Gastroesophageal sphincter (tissue), 4 donors: Measurements from ENCODE around the gene GALK2. TPM values are rescaled to one million over a fixed set of nuclear protein-coding genes. Genes with fewer than 3 reads are reported as not detected.

Source experiments
- ATAC-seq: fragments of 150-250 bp; one replicate; pipeline ENCODE4 v1.9.1; 2016; ENCODE audit warnings: mild to moderate bottlenecking, moderate library complexity
- H3K27ac ChIP-seq, 4 donors: fragments of 200-600 bp; sonication (generic) in 3 of 4; 1 replicate in 3 of 4; 2 replicates in 1 of 4; pipeline ENCODE4 v1.5.1; 2016 to 2019
- H3K27me3 ChIP-seq: fragments of 200-600 bp; sonication (generic); one replicate; pipeline ENCODE4 v1.5.1; 2019
- H3K36me3 ChIP-seq, 2 donors: fragments of 200-600 bp; sonication (generic); one replicate each; pipeline ENCODE4 v1.5.1; 2019; ENCODE audit warnings: control low read depth in 1 of 2
- H3K4me1 ChIP-seq, 3 donors: fragments of 200-600 bp; sonication (generic); 1 replicate in 2 of 3; 2 replicates in 1 of 3; pipeline ENCODE4 v1.5.1; 2016 to 2019; ENCODE audit warnings: control low read depth in 2 of 3
- H3K4me3 ChIP-seq, 2 donors: fragments of 200-600 bp; sonication (generic); one replicate each; pipeline ENCODE4 v1.5.1; 2019; ENCODE audit warnings: mild to moderate bottlenecking in 1 of 2, moderate library complexity in 1 of 2
- H3K9me3 ChIP-seq, 3 donors: fragments of 200-600 bp; sonication (generic); one replicate each; pipeline ENCODE4 v1.5.1; 2017 to 2019; ENCODE audit warnings: control low read depth in 2 of 3
- CTCF ChIP-seq, 4 experiments: fragments of 200-600 bp in 2 of 4; fragments of 450-650 bp in 2 of 4; sonication (generic) in 1 of 4; IDR thresholded peaks; one replicate each; pipeline ENCODE4 v1.5.1; 2017 to 2019; ENCODE audit warnings: antibody characterized with exemption in 4 of 4, mild to moderate bottlenecking in 2 of 4, moderate library complexity in 2 of 4
- EP300 ChIP-seq: sonication (generic); formaldehyde crosslinking; IDR thresholded peaks from one replicate; pipeline ENCODE4 v1.6.1; 2017; ENCODE audit warnings: antibody characterized with exemption, mild to moderate bottlenecking
- POLR2A ChIP-seq, 2 donors: fragments of 450-650 bp; IDR thresholded peaks; one replicate each; pipeline ENCODE4 v1.6.1; 2017; ENCODE audit warnings: antibody characterized with exemption in 2 of 2, mild to moderate bottlenecking in 2 of 2, moderate library complexity in 1 of 2
- POLR2AphosphoS5 ChIP-seq: sonication (generic); formaldehyde crosslinking; IDR thresholded peaks from one replicate; pipeline ENCODE4 v1.6.1; 2017; ENCODE audit warnings: antibody characterized with exemption
- WGBS, 2 donors: methylation state at CpG; one replicate each; pipeline ENCODE4 v1.1.5; 2018; ENCODE audit warnings: low coverage in 1 of 2; 5-methylcytosine and 5-hydroxymethylcytosine counted together
- total RNA-seq, 4 donors: library from RNA; depleted of rRNA; stranded (reverse); fragments of >200 nt; gene quantifications; one replicate each; pipeline ENCODE4 v1.1.0, GENCODE V29; 2016

The GALK2 gene
- total RNA-seq, 4 donors from 2014 or later = 30.0 to 54.8 (median 43.8) TPM

GRCh38 chr15:49145651-49146609, 24.1 kb upstream of the GALK2 start:
- ATAC-seq = no peak
- TF ChIP-seq CTCF (IDR thresholded peaks at IDR 0.05) = peak; percentile 23 to 67 (median 48)
- TF ChIP-seq POLR2AphosphoS5 = no peak
- no peak for TF ChIP-seq POLR2A (IDR thresholded peaks at IDR 0.05)

GRCh38 chr15:49148298-49148697, 21.7 kb upstream of the GALK2 start:
- TF ChIP-seq POLR2AphosphoS5 (no peak), POLR2A (IDR thresholded peaks at IDR 0.05) (no peak), EP300 (no peak), CTCF (IDR thresholded peaks at IDR 0.05) (no peak)
- Histone ChIP-seq H3K27ac (no peak overlapping the region), H3K36me3 (peaks cover 3 to 13% of the 10 kb centered on the region in 2 donors), H3K4me3 (no peak overlapping the region), H3K4me1 (peaks cover 0 to 84% (median 0%) of the 10 kb centered on the region in 3 donors), H3K9me3 (no peaks in the 10 kb centered on the region), H3K27me3 (no peaks in the 10 kb centered on the region)
- ATAC-seq = no peak
- 44% methylated on average over 1 of the region's 1 CpG; no CpG with 5 or more reads in 1 of the 2 donors for WGBS, 2 donors

More at GRCh38 chr15:49145651-49146609, 24.1 kb upstream of the GALK2 start:
- Histone ChIP-seq H3K4me3 (no peak overlapping the region), H3K27me3 (no peaks in the 10 kb centered on the region), H3K9me3 (no peaks in the 10 kb centered on the region), H3K36me3 (peaks cover 8 to 37% of the 10 kb centered on the region in 2 donors), H3K27ac (no peak overlapping the region), H3K4me1 (peaks cover 0 to 62% (median 0%) of the 10 kb centered on the region in 3 donors)
- 0 to 16% methylated on average over 3 of the region's 3 CpGs for WGBS, 2 donors

DNA sequence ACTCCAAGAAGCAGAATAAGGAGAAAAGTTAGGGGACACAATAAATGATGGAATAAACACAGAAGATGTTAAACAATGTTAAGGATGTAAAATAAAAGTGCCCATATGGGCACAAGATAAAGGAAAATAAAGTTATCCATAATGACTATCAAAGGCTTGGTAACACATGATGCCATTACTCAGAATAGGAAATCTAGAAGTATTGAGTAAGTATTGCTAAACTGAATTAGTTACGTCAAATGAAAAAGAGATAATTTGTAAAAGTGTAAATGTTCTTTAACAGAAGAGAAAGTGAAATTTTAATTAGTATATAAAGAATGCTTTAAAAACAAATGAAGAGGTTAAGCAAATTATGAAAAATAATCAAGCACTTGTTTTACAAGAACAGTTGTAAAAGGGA, 21.3 kb upstream of the GALK2 start:
- Histone ChIP-seq H3K4me3 (no peak overlapping the region), H3K27ac (no peak overlapping the region), H3K4me1 (peaks cover 0 to 88% (median 2%) of the 10 kb centered on the region in 3 donors), H3K27me3 (no peaks in the 10 kb centered on the region), H3K9me3 (no peaks in the 10 kb centered on the region), H3K36me3 (peaks cover 0 to 9% of the 10 kb centered on the region in 2 donors)
- ATAC-seq = no peak
- TF ChIP-seq POLR2A (IDR thresholded peaks at IDR 0.05) (no peak), EP300 (no peak), CTCF (IDR thresholded peaks at IDR 0.05) (no peak), POLR2AphosphoS5 (no peak)
- WGBS, 2 donors = 67 to 89% methylated on average over 1 of the region's 1 CpG

DNA sequence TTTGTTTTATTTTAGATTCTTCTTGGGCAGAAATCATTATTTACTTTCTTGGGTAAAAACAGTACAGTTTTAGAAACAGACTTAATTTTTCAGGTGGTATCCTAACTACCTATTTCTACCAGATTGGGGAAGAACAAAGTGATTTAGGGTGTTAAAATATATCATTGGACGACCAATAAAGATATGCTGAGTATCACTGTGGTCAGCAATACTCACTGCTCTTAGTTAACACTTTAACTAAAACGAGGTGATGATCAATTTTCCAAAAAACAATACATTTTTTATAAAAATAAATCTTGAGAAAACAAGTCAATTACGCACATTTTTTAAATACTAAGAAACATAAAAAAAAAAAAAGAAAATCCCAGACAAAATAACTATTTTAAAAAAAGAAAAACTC, 18.2 kb upstream of the GALK2 start:
- WGBS, 2 donors = 77 to 91% methylated on average over 2 to 3 of the region's 3 CpGs
- Histone ChIP-seq H3K36me3 (no peaks in the 10 kb centered on the region), H3K4me1 (peaks cover 0 to 78% (median 2%) of the 10 kb centered on the region in 3 donors)

More for the DNA sequence above, 18.2 kb upstream of the GALK2 start:
- ATAC-seq = no peak
- Histone ChIP-seq H3K4me3 (no peak overlapping the region), H3K9me3 (no peaks in the 10 kb centered on the region), H3K27me3 (no peaks in the 10 kb centered on the region), H3K27ac (no peak overlapping the region)
- TF ChIP-seq POLR2A (IDR thresholded peaks at IDR 0.05) (no peak), EP300 (no peak), CTCF (IDR thresholded peaks at IDR 0.05) (no peak), POLR2AphosphoS5 (no peak)
